ENCODE data around the gene TBC1D2B. TPM values are rescaled to one million over a fixed set of nuclear protein-coding genes. Genes with fewer than 3 reads are reported as not detected.
"Not testable (repeated sequence)": the region's sequence is repeated elsewhere in the genome, so short reads cannot be mapped to it uniquely, and the experiment has no call there.

Gene TBC1D2B
- total RNA-seq, 2 donors from 2014 or later: 54.0 to 58.5 TPM

DNA sequence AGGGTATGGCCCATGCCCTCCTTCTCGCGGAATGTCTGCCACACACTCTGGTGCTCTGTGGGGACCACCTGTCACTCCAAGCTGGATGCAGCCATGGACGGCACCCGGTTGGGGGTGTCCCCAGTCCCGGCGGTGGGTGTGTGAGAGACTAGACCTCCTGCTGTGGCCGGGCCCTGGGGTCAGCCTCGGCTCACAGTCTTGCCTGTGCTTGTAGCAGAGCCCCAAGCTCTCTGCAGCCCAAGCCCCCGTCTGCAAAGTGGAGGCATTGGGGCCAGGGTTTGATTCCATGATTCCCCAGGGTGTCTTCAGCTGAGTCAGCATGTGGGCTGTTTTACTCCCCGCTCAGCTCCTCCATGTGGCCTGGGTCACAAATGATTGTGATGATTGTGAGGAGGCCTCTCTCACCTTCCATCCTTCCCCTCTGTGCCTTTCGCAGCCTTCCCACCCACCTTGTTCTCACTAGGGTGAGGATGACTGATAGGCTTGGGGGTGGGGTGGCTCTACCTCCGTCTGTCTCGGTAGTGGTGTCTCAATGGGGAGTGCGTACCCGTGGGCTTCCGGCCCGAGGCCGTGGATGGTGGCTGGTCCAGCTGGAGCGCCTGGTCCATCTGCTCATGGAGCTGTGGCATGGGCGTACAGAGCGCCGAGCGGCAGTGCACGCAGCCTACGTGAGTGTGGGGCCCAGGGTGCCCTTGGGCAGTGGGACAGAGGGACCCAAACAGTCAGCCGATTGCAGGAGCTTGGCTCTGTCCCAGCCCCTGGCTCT, 100.6 kb downstream of the TBC1D2B start:
- H3K27me3 ChIP-seq (replicated peaks; ENCODE audit: insufficient read depth); ATAC-seq (ENCODE audit: insufficient number of reproducible peaks, low FRiP score, low read depth); H3K4me3 ChIP-seq; H3K4me1 ChIP-seq (ENCODE audit: control insufficient read depth in 1 of 2, low read depth in 2 of 2); H3K27ac ChIP-seq; H3K36me3 ChIP-seq; DNase-seq (ENCODE audit: low spot score); H3K9me3 ChIP-seq: not testable (repeated sequence)

DNA sequence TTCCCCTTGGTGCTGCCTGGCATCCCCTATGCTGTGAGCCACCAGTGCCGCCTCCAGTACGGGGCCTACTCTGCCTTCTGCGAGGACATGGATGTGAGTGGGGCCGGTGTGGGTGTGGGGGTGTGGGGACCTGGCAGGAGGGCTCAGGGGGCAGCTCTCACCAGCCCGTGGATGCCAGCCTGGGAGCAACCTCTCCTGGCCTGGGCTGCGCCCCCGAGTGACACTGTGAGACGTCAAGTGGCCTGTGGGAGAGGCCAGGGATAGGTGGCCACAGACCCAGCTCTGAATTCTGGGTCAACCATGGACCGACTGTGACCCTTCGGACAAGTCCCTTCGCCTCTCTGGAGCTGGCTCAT, 101.4 kb downstream of the TBC1D2B start:
- not testable (repeated sequence) for DNase-seq (ENCODE audit: low spot score); H3K27ac ChIP-seq; H3K4me3 ChIP-seq; H3K27me3 ChIP-seq (replicated peaks; ENCODE audit: insufficient read depth); H3K9me3 ChIP-seq; H3K36me3 ChIP-seq; ATAC-seq (ENCODE audit: insufficient number of reproducible peaks, low FRiP score, low read depth); H3K4me1 ChIP-seq (ENCODE audit: control insufficient read depth in 1 of 2, low read depth in 2 of 2)

DNA sequence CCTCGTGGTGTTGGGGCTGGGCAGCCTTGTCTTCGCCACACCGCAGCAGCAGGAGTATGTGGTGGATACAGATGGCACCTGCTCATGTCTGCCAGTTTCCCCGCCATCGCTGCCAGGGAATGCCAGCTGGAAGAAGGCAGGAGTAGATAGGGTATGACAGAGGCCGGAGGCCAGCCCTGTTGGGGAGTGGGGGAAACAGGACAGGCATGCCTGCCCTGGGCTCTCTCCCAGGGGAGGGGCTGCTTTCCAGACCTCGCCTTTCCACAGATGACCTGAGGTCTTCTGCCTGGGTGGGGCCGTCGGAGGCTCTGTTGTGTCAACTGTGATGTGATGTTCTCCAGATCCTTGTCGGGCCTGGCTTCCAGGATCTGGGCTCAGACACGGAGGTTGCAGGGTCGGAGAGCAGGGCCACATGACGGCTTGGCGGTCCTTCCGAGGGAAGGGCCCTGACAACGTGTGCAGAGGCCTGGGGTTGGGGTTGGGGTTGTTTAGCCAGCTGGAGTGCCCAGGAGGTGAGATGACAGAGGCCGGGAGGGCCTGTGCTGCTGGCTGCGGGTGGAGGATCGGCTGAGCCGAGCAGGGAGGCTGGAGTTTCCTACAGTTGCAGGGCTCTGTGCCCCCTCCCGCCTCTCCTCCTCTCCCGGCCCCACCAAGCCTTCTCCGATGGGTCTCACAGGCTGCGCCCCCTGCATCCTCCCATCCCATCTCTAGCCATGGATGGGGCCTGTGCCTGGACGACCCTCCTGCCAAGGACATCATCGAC, 102.0 kb downstream of the TBC1D2B start:
- no peak for ATAC-seq (ENCODE audit: insufficient number of reproducible peaks, low FRiP score, low read depth)
- TF ChIP-seq, protein P1, sequence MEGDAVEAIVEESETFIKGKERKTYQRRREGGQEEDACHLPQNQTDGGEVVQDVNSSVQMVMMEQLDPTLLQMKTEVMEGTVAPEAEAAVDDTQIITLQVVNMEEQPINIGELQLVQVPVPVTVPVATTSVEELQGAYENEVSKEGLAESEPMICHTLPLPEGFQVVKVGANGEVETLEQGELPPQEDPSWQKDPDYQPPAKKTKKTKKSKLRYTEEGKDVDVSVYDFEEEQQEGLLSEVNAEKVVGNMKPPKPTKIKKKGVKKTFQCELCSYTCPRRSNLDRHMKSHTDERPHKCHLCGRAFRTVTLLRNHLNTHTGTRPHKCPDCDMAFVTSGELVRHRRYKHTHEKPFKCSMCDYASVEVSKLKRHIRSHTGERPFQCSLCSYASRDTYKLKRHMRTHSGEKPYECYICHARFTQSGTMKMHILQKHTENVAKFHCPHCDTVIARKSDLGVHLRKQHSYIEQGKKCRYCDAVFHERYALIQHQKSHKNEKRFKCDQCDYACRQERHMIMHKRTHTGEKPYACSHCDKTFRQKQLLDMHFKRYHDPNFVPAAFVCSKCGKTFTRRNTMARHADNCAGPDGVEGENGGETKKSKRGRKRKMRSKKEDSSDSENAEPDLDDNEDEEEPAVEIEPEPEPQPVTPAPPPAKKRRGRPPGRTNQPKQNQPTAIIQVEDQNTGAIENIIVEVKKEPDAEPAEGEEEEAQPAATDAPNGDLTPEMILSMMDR (IDR thresholded peaks at IDR 0.05): no peak

DNA sequence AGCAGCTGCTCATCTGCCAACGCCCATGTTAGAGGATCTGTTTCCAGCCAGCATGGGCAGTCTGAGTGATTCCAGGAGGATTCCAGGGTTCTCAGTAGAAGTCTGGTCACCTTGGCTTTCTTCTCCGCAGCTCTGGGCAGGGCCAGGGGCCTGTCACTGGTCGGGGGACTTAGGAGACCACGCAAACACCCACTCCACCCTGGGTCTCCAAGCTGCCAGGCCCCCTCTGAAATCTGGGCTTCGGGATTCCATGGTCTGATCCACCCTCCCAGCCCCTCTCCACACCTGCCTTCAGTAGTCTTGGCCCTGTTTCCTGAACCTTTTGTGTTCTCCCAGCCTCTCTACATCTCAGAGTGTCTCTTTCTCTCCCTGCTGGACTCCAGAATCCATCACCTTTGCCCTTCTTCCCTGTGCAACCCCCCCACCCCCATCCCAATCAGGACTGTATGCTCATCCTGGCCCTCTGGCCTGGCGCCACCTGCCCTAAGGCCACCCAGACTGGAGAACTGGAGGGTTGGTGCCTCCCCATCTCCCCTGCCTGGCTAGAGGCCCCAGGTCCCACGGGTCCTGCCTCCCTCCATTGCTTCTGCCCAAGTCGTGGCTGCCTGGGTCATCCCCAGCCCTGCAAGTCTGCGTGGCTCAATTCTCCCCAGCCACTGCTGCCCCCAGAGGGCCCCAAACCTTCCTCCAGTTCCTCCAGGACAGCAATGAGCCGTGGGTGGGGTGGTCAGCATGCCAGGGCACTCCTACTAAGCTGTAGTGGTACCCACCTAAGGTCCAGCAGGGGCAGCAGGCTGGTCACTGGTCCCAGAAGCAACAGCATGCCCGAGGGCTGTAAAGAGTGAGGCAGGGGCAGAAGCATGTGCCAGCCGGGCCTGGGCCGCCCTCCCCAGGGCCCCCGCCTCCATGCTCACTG, 102.8 kb downstream of the TBC1D2B start:
- no peaks in the 10 kb centered on the region for H3K27me3 ChIP-seq (replicated peaks; ENCODE audit: insufficient read depth)
- no peaks in the 10 kb centered on the region for H3K36me3 ChIP-seq
- no peaks in the 10 kb centered on the region for H3K9me3 ChIP-seq
- TF ChIP-seq, protein P1 (IDR thresholded peaks at IDR 0.05): no peak
- no peak overlapping the region for H3K4me3 ChIP-seq
- ATAC-seq (ENCODE audit: insufficient number of reproducible peaks, low FRiP score, low read depth) (no peak), DNase-seq (ENCODE audit: low spot score) (no peak)
- H3K27ac ChIP-seq: no peak overlapping the region
- H3K4me1 ChIP-seq (ENCODE audit: control insufficient read depth in 1 of 2, low read depth in 2 of 2): peaks cover 0 to 9% of the 10 kb centered on the region in 2 donors

More for the DNA sequence above, 102.0 kb downstream of the TBC1D2B start:
- Histone ChIP-seq H3K27me3 (replicated peaks; ENCODE audit: insufficient read depth) (no peaks in the 10 kb centered on the region), H3K9me3 (no peaks in the 10 kb centered on the region), H3K27ac (no peak overlapping the region), H3K4me3 (no peak overlapping the region), H3K36me3 (no peaks in the 10 kb centered on the region), H3K4me1 (ENCODE audit: control insufficient read depth in 1 of 2, low read depth in 2 of 2) (peaks cover 0 to 9% of the 10 kb centered on the region in 2 donors)
- DNase-seq (ENCODE audit: low spot score): no peak

DNA sequence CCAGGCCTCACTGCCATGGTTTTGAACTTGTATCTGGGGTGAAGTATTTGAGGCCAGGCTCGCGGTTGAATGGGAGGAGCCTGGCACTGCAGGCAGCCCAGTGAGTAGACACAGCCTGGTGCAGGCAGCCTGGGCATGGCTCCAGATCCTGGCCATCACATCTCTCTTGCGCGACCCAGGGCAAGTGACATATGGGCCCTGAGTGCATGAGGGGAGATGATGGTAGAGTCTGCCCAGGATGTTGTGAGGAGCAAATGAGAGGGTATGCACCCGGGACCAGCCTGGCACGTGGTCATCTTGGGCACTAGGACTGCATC, 103.5 kb downstream of the TBC1D2B start:
- ATAC-seq (ENCODE audit: insufficient number of reproducible peaks, low FRiP score, low read depth) (no peak), DNase-seq (ENCODE audit: low spot score) (no peak)
- Histone ChIP-seq H3K9me3 (no peaks in the 10 kb centered on the region), H3K4me3 (no peak overlapping the region), H3K36me3 (no peaks in the 10 kb centered on the region), H3K27me3 (replicated peaks; ENCODE audit: insufficient read depth) (no peaks in the 10 kb centered on the region), H3K27ac (no peak overlapping the region), H3K4me1 (ENCODE audit: control insufficient read depth in 1 of 2, low read depth in 2 of 2) (peaks cover 0 to 9% of the 10 kb centered on the region in 2 donors)
- TF ChIP-seq, protein P1 (IDR thresholded peaks at IDR 0.05): no peak

DNA sequence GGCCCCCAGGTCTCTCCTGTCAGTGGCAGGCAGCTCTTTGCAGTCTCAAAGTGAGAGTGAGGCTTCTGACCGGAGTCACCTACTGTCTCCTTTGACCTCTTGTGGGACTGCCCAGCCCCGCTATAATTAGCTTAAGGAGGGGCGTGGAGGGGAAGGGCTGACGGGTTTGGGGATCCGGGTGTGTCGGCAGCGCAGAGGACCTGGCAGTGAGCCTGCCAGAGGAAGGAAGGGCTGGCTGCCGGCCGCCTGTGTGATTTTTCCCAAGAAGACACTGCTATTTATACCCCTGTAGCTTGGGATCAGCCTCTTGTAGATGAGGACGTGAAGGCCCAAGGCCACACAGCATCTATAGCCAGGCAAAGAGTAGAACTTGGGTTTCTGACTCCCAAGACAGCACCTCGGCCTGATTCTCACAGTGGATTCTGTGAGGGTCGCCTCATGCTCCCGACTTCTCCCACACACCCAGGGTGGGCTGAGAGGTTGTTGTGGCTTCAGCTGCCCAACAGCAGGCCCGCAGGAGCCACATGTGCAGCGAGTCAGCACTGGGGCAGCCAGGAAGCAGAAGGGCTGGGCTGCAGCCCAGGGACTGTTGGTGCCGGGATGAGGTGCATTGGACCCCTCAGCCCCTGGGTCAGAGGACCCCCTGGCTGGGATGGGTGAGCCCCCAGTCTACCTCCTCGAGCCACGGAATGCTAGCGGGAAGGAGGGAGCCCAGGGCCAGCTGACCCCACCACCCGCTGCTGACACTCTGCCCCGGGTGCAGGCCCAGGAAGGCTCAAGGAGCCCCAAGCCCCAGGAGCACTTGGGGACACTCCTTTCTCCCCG, 104.0 kb downstream of the TBC1D2B start:
- not testable (repeated sequence) for H3K27ac ChIP-seq; ATAC-seq (ENCODE audit: insufficient number of reproducible peaks, low FRiP score, low read depth); H3K4me3 ChIP-seq; H3K27me3 ChIP-seq (replicated peaks; ENCODE audit: insufficient read depth); DNase-seq (ENCODE audit: low spot score); H3K9me3 ChIP-seq; H3K4me1 ChIP-seq (ENCODE audit: control insufficient read depth in 1 of 2, low read depth in 2 of 2); H3K36me3 ChIP-seq

DNA sequence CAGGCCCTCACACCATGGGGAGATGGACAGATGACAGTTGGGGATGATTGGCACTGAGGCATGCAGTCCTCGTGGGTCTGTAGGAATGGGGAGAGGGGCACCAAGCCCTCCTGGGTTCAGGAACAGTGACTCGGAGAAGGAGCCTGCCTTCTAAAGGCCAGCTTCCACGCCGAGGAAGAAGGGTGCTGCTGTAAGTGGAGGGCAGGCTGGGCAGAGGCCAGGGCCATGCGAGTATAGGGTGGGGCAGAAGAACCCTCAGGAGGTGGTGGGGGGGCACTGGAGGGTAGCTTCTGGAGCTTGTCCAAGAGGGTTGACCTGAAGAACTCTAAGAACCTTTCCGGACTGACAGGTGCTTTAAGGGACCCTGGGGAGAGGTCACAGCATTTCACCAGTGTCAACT, 104.8 kb downstream of the TBC1D2B start:
- ATAC-seq (ENCODE audit: insufficient number of reproducible peaks, low FRiP score, low read depth); H3K4me1 ChIP-seq (ENCODE audit: control insufficient read depth in 1 of 2, low read depth in 2 of 2): not testable (repeated sequence)

DNA sequence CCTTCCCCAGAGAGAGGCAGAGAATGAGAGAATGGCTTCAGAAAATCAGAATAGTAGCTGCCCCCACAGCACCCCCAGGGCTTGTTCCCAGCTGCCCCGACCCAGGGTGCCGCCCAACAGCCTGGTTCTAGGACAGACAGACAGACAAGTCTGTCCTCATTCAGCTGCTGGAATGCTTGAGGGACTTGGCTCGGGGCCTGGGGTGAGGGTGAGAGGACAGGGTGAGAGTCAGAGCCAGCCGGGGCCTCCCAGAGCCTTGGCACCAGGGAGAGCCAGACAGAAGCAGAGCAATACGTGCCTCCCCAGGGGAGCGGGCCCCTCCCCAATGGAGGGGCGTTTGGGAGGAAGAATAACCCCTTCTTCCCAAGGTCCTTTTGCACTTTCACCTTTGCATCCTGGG, 105.6 kb downstream of the TBC1D2B start:
- H3K36me3 ChIP-seq; H3K4me3 ChIP-seq; H3K4me1 ChIP-seq (ENCODE audit: control insufficient read depth in 1 of 2, low read depth in 2 of 2); H3K27ac ChIP-seq; H3K27me3 ChIP-seq (replicated peaks; ENCODE audit: insufficient read depth); ATAC-seq (ENCODE audit: insufficient number of reproducible peaks, low FRiP score, low read depth); H3K9me3 ChIP-seq; DNase-seq (ENCODE audit: low spot score): not testable (repeated sequence)

More for the DNA sequence above, 104.8 kb downstream of the TBC1D2B start:
- H3K27ac ChIP-seq; H3K27me3 ChIP-seq (replicated peaks; ENCODE audit: insufficient read depth); H3K9me3 ChIP-seq; H3K36me3 ChIP-seq; DNase-seq (ENCODE audit: low spot score); H3K4me3 ChIP-seq: not testable (repeated sequence)
